H1 (cell line): ENCODE data around the gene SMYD3. TPM values are rescaled to one million over a fixed set of nuclear protein-coding genes. Genes with fewer than 3 reads are reported as not detected.

Experiments used
- BACH1 ChIP-seq: IDR thresholded peaks from 2 replicates; pipeline ENCODE4 v1.6.1; 2012; ENCODE audit warnings: low read length, improper control_type of control experiment
- CHD7 ChIP-seq: fragments of 300-600 bp; sonication (generic); IDR thresholded peaks from 2 replicates; pipeline ENCODE4 v1.7.1; 2012; ENCODE audit warnings: low read length, moderate library complexity, mild to moderate bottlenecking, inconsistent platforms; ENCODE audit not compliant: insufficient replicate concordance
- polyA plus RNA-seq, 7 experiments: library from polyadenylated mRNA; depleted of rRNA in 3 of 7; stranded (reverse) in 5 of 7; unstranded in 2 of 7; fragments of >200 nt in 5 of 7; fragments of 200-250 nt in 2 of 7; gene quantifications; 1 replicate in 5 of 7; 2 replicates in 1 of 7; 4 replicates in 1 of 7; pipeline versions ENCODE4 v1.2.1 to v1.2.3, GENCODE V29; 2011 to 2013; ENCODE audit warnings: missing spikeins in 2 of 7, mixed read lengths in 2 of 7
- total RNA-seq: library from RNA; stranded (reverse); fragmentation: NEBNext Ultra II Directional; extraction: Animal tissue kit (Norgen Biotek cat#: 25700); gene quantifications from 2 replicates; pipeline ENCODE4 v1.2.1, GENCODE V29; 2021

SMYD3 gene
- total and polyA plus RNA-seq, 2 of the 8 experiments (the other 6 are each of a cell fraction or from before 2014, with no cell fraction given): 17.3 to 25.4 TPM

GRCh38 chr1:246281195-246281594 is 225.9 kb downstream of the SMYD3 start (continued):
- TF ChIP-seq CHD7: no peak
- no peak for TF ChIP-seq BACH1
